Endodermal cell (in vitro differentiated cells): ENCODE results near the gene CASR. TPM values are rescaled to one million over a fixed set of nuclear protein-coding genes. Genes with fewer than 3 reads are reported as not detected.
"Not testable (repeated sequence)": the region's sequence is repeated elsewhere in the genome, so short reads cannot be mapped to it uniquely, and the experiment has no call there.

Experiments used
- DNase-seq: peaks from one replicate; pipeline ENCODE4 v3.0.0-alpha.2; 2017
- H3K27ac ChIP-seq: 2 replicates; pipeline ENCODE4 v1.5.1; 2013; ENCODE audit warnings: mild to moderate bottlenecking, low read depth, low read length, moderate library complexity
- H3K27me3 ChIP-seq: 2 replicates; pipeline ENCODE4 v1.6.1; 2013; ENCODE audit warnings: mild to moderate bottlenecking, low read length, moderate library complexity; ENCODE audit not compliant: insufficient read depth, control insufficient read depth, poor library complexity, severe bottlenecking
- H3K36me3 ChIP-seq: 2 replicates; pipeline ENCODE4 v1.7.0; 2013; ENCODE audit warnings: mild to moderate bottlenecking, low read length, moderate library complexity; ENCODE audit not compliant: control insufficient read depth, insufficient read depth
- H3K4me1 ChIP-seq: one replicate; pipeline ENCODE4 v1.7.0; 2013; ENCODE audit warnings: low read length; ENCODE audit not compliant: control insufficient read depth, insufficient read depth
- H3K4me3 ChIP-seq: 2 replicates; pipeline ENCODE4 v1.5.1; 2013; ENCODE audit warnings: mild to moderate bottlenecking, low read length, moderate library complexity
- H3K9ac ChIP-seq: 2 replicates; pipeline ENCODE4 v1.6.1; 2013; ENCODE audit warnings: mild to moderate bottlenecking, low read length, moderate library complexity; ENCODE audit not compliant: poor library complexity, severe bottlenecking; ENCODE audit errors: extremely low read depth
- H3K9me3 ChIP-seq: 2 replicates; pipeline ENCODE4 v1.6.1; 2013; ENCODE audit warnings: mild to moderate bottlenecking, low read length, moderate library complexity; ENCODE audit not compliant: control insufficient read depth
- H3K27ac Mint-ChIP-seq: 2 replicates; pipeline ENCODE4 v1.8.0; 2020; ENCODE audit warnings: mixed read lengths
- H3K27me3 Mint-ChIP-seq: 2 replicates; pipeline ENCODE4 v1.8.0; 2021; ENCODE audit warnings: mild to moderate bottlenecking, mixed read lengths; ENCODE audit not compliant: insufficient read depth
- H3K36me3 Mint-ChIP-seq: 2 replicates; pipeline ENCODE4 v1.8.0; 2020; ENCODE audit warnings: low read depth, mixed read lengths
- H3K4me1 Mint-ChIP-seq: 2 replicates; pipeline ENCODE4 v1.8.0; 2020; ENCODE audit warnings: mixed read lengths
- H3K4me3 Mint-ChIP-seq: 2 replicates; pipeline ENCODE4 v1.8.0; 2020; ENCODE audit warnings: mild to moderate bottlenecking, moderate library complexity, mixed read lengths
- H3K9me3 Mint-ChIP-seq: 2 replicates; pipeline ENCODE4 v1.8.0; 2020; ENCODE audit warnings: mild to moderate bottlenecking, mixed read lengths
- WGBS, 2 experiments: methylation state at CpG; one replicate each; pipeline versions ENCODE4 v1.1.5 to v1.1.7; 2013; ENCODE audit warnings: missing lambda C conversion rate in 2 of 2, mixed read lengths in 1 of 2; ENCODE audit not compliant: insufficient coverage in 1 of 2, insufficient read length in 1 of 2; 5-methylcytosine and 5-hydroxymethylcytosine counted together
- total RNA-seq, 2 donors: library from RNA; stranded (reverse); fragmentation: NEBNext Ultra II Directional in 1 of 2; extraction: Animal tissue kit (Norgen Biotek cat#: 25700) in 1 of 2; gene quantifications; 2 replicates in 1 of 2; 3 replicates in 1 of 2; pipeline ENCODE4 v1.2.1, GENCODE V29; 2021
- TF ChIP-seq, protein P1 (sequence below): fragments of 200-600 bp; sonication (generic); conservative IDR thresholded peaks from 2 replicates; pipeline ENCODE4 v1.5.0; 2021; ENCODE audit warnings: antibody characterized with exemption, mild to moderate bottlenecking

The CASR gene
- total RNA-seq, 2 donors from 2014 or later, result 0.04 TPM; not detected in 1

DNA sequence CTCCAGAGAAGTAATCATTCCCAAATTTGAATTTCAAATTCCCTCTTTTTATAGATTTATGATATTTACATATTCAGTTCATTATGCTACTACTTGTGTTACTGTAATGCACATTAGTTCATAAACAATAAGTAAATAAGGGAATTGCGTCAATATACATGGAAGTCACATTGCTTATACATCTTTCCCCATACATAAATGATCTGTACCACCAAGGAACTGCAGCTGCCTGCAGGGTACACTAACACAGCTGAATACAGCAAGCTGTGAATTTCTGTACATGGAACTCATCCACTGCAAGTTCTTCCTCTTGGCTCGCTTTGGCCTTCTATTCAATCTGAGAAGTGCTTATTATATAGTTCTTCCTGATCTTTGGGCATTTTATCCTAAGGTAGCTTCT is 15.5 kb downstream of the CASR start:
- Histone ChIP-seq H3K9ac (no peak overlapping the region), H3K36me3 (no peaks in the 10 kb centered on the region), H3K27ac (no peak overlapping the region), H3K4me3 (no peak overlapping the region), H3K4me1 (no peaks in the 10 kb centered on the region), H3K27me3 (no peaks in the 10 kb centered on the region), H3K9me3 (no peaks in the 10 kb centered on the region)
- Mint-ChIP-seq H3K4me1 (no peaks in the 10 kb centered on the region), H3K27me3 (peaks cover 3% of the 10 kb centered on the region), H3K9me3 (peaks cover 15% of the 10 kb centered on the region), H3K4me3 (no peak overlapping the region), H3K27ac (no peak overlapping the region), H3K36me3 (no peaks in the 10 kb centered on the region)
- no peak for DNase-seq
- 91 to 100% methylated on average over 1 to 2 of the region's 2 CpGs for WGBS, 2 experiments
- TF ChIP-seq, protein P1, sequence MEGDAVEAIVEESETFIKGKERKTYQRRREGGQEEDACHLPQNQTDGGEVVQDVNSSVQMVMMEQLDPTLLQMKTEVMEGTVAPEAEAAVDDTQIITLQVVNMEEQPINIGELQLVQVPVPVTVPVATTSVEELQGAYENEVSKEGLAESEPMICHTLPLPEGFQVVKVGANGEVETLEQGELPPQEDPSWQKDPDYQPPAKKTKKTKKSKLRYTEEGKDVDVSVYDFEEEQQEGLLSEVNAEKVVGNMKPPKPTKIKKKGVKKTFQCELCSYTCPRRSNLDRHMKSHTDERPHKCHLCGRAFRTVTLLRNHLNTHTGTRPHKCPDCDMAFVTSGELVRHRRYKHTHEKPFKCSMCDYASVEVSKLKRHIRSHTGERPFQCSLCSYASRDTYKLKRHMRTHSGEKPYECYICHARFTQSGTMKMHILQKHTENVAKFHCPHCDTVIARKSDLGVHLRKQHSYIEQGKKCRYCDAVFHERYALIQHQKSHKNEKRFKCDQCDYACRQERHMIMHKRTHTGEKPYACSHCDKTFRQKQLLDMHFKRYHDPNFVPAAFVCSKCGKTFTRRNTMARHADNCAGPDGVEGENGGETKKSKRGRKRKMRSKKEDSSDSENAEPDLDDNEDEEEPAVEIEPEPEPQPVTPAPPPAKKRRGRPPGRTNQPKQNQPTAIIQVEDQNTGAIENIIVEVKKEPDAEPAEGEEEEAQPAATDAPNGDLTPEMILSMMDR, result no peak

DNA sequence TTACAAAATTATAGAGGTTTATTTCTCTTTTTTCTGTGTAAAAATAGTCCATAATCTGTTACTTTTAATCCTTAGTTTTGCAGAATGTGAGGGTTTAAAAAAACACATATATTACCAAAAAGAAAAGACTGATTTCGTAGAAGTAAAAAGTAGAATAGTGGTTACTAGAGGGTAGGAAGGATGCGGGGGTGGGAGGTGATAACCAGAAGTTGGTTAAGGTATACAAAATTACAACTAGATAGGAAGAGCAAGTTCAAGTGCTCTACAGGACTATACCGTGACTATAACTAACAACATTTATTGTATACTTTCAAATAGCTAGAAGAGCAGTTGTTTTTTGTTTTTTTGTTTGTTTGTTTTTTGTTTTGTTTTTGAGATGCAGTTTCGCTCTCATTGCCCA is 16.1 kb downstream of the CASR start:
- H3K27ac Mint-ChIP-seq, result no peak overlapping the region
- Histone ChIP-seq H3K9me3 (no peaks in the 10 kb centered on the region), H3K36me3 (no peaks in the 10 kb centered on the region), H3K4me1 (no peaks in the 10 kb centered on the region), H3K27ac (no peak overlapping the region), H3K4me3 (no peak overlapping the region), H3K9ac (no peak overlapping the region), H3K27me3 (no peaks in the 10 kb centered on the region)
- H3K36me3 Mint-ChIP-seq, result no peaks in the 10 kb centered on the region
- no peak overlapping the region for H3K4me3 Mint-ChIP-seq
- H3K27me3 Mint-ChIP-seq, result peaks cover 3% of the 10 kb centered on the region
- DNase-seq, result no peak
- 80 to 86% methylated on average over 1 to 4 of the region's 4 CpGs for WGBS, 2 experiments
- TF ChIP-seq, protein P1, result no peak
- H3K4me1 Mint-ChIP-seq, result no peaks in the 10 kb centered on the region
- H3K9me3 Mint-ChIP-seq, result peaks cover 15% of the 10 kb centered on the region

DNA sequence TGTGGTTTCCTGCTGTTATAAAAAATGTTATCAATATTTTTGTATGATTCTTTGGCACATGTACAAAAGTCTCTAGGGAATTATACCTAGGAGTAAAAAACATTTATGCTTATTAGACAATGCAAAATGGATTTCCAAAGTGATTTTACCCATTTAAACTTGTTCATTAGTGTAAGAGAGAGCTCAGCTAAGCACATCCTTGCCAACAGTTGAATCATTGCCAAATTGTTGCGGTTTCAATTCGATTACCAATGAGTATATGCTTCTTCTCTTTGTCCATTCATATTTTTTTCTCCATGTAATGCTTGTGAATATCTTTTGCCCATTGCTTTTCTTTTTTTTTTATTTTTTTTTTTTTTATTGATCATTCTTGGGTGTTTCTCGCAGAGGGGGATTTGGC is 17.2 kb downstream of the CASR start:
- Histone ChIP-seq H3K27me3 (no peaks in the 10 kb centered on the region), H3K9me3 (no peaks in the 10 kb centered on the region), H3K4me1 (no peaks in the 10 kb centered on the region), H3K27ac (no peak overlapping the region), H3K9ac (no peak overlapping the region), H3K4me3 (no peak overlapping the region), H3K36me3 (no peaks in the 10 kb centered on the region)
- DNase-seq, result no peak
- TF ChIP-seq, protein P1, result no peak
- no peaks in the 10 kb centered on the region for H3K4me1 Mint-ChIP-seq
- peaks cover 15% of the 10 kb centered on the region for H3K9me3 Mint-ChIP-seq
- 92 to 100% methylated on average over 2 of the region's 3 CpGs for WGBS, 2 experiments
- H3K27ac Mint-ChIP-seq, result no peak overlapping the region
- no peaks in the 10 kb centered on the region for H3K36me3 Mint-ChIP-seq
- H3K27me3 Mint-ChIP-seq, result no peaks in the 10 kb centered on the region
- H3K4me3 Mint-ChIP-seq, result no peak overlapping the region

GRCh38 chr3:122201476-122201875 is 18.0 kb downstream of the CASR start:
- H3K36me3 Mint-ChIP-seq, H3K4me1 Mint-ChIP-seq, DNase-seq, H3K4me1 ChIP-seq, H3K9ac ChIP-seq, H3K27ac Mint-ChIP-seq, H3K4me3 Mint-ChIP-seq, H3K27ac ChIP-seq, H3K36me3 ChIP-seq, H3K4me3 ChIP-seq, H3K9me3 ChIP-seq, H3K27me3 Mint-ChIP-seq, H3K27me3 ChIP-seq: not testable (repeated sequence)
- H3K9me3 Mint-ChIP-seq, result peaks cover 15% of the 10 kb centered on the region
- WGBS, 2 experiments, result 88 to 93% methylated on average over 1 to 14 of the region's 25 CpGs
